HEK293 (cell line): ENCODE measurements around the gene IL18.

ENCODE experiments used
- CTCF ChIP-seq: fragments of 450-650 bp; formaldehyde crosslinking; IDR thresholded peaks from 2 replicates; pipeline ENCODE4 v1.5.1; 2016; ENCODE audit warnings: missing biosample characterization, missing genetic modification characterization
- GLI4 ChIP-seq: fragments of 450-650 bp; formaldehyde crosslinking; IDR thresholded peaks from 2 replicates; pipeline ENCODE4 v1.5.1; 2016; ENCODE audit warnings: missing biosample characterization, missing genetic modification characterization
- ZNF10 ChIP-seq: fragments of 450-650 bp; formaldehyde crosslinking; IDR thresholded peaks from 2 replicates; pipeline ENCODE4 v1.5.1; 2017; ENCODE audit warnings: missing biosample characterization, missing genetic modification characterization
- ZNF416 ChIP-seq: fragments of 450-650 bp; formaldehyde crosslinking; IDR thresholded peaks from 2 replicates; pipeline ENCODE4 v1.5.1; 2016; ENCODE audit warnings: missing biosample characterization, missing genetic modification characterization

DNA sequence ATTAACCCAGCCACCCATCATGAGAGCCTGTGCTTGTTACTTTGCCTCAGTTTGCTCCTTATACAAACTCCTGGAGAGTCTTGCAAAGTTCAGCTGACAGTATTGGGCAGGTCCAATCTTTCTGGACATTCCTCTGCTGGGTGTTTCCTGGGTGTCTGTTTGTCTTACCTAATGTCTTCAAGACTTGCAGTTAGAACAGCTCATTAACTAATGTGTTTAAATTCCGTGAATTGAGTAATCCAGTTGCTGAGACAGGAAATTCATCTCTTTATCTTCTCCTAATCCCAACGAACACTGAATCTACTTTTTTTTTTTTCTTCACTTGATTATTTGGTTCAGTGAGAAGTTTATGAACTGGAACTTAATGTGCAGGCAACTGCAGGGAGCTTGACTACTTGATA is 32.1 kb upstream of the IL18 start:
- no peak for TF ChIP-seq ZNF10 (tag by site-specific recombination)
- TF ChIP-seq ZNF416 (tag by site-specific recombination), result no peak
- TF ChIP-seq CTCF (tag by site-specific recombination), result no peak
- no peak for TF ChIP-seq GLI4 (tag by site-specific recombination)
